ENCODE measurements around the gene LUC7L.
"Not testable (repeated sequence)": the region's sequence is repeated elsewhere in the genome, so short reads cannot be mapped to it uniquely, and the experiment has no call there.

Gene LUC7L

DNA sequence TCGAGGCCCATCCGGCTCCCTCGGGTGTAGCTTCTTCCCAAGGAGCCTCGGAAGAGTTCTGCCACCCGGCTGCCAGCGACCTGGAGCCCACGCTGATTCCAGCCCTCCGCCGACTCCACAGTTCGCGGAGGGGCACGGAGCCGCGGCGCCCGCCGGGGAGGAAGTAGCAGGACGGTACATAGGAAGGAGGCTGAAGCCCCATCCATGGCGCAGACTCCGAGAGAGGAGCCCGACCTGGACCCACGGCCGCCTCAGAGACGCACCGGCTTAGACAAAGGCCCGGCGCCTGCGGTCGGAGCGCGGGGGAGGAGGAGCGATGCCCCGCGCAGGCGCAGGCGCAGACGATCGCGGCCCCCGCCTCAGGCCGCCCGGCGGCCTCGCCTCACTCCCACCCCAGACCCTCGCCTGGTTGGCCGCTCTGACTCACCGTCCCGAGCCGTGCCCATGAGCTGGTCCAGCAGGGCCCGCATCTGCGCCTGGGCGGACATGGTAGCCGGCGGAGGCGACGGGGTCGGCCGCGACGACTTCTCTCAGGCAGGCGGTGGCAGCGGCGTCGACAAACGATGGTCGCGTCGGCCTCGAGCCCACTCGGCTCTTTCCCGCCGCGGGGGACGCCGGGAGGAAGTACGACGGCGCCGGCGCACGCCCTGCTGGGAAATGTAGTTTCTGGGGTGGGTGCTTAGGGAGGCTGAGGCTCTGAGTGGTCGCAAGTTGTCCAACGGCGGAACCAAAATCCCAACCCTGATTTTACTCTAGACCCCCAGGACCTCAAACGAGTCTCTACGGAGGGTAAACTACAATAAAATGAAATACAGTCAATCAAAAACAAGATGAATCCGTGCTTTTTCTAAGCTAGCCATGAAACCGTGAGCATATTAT is at the start of gene LUC7L:
Gene LUC7L (minus strand): TSS at position 598 of the 879 bp plus-strand sequence. CDS start 110 bp downstream, at position 488.
- H3K4me1 Mint-ChIP-seq = peaks cover 36% of the 10 kb centered on the region
- H3K27me3 Mint-ChIP-seq = no peaks in the 10 kb centered on the region
- H3K36me3 Mint-ChIP-seq = peaks cover 4% of the 10 kb centered on the region
- peak within 1 kb of the TSS; percentile 92 for H3K27ac Mint-ChIP-seq
- no peaks in the 10 kb centered on the region for H3K9me3 Mint-ChIP-seq
- H3K4me3 Mint-ChIP-seq = peak within 1 kb of the TSS; percentile 91

DNA sequence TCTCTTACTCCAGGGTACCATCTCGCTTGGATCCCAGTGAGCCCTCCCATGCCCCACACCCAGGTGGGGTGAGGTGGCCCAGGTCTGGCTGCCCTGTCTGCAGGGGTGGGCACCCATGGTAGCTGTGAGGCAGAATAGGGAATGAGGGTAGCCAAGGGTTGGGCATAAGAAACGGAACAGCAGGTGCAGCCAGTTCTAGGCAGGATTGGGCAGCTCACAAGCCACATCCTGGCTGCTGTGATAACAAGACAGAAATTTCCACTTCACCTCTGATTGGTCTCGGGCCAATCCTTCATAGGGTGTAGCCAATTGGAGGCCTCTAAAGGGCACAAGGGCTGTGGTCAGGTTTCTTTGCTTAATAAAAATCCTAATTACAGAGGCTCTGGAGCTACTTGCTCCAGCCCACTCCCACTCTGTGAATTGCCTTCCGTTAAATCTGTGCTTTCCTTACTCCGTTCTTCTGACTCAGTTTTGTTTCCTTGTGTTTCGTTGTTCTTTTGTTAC is 49.7 kb upstream of the LUC7L start:
- Mint-ChIP-seq H3K4me3 (peak overlapping the region; percentile 19), H3K9me3 (no peaks in the 10 kb centered on the region), H3K27ac (peak overlapping the region; percentile 3), H3K4me1 (peaks cover 5% of the 10 kb centered on the region), H3K36me3 (no peaks in the 10 kb centered on the region), H3K27me3 (peaks cover 9% of the 10 kb centered on the region)

GRCh38 chr16:276426-277077 is 47.3 kb upstream of the LUC7L start:
- Mint-ChIP-seq H3K27me3 (peaks cover 9% of the 10 kb centered on the region), H3K4me1 (peaks cover 5% of the 10 kb centered on the region), H3K36me3 (no peaks in the 10 kb centered on the region), H3K27ac (no peak overlapping the region), H3K9me3 (no peaks in the 10 kb centered on the region), H3K4me3 (peak overlapping the region; percentile 66)

DNA sequence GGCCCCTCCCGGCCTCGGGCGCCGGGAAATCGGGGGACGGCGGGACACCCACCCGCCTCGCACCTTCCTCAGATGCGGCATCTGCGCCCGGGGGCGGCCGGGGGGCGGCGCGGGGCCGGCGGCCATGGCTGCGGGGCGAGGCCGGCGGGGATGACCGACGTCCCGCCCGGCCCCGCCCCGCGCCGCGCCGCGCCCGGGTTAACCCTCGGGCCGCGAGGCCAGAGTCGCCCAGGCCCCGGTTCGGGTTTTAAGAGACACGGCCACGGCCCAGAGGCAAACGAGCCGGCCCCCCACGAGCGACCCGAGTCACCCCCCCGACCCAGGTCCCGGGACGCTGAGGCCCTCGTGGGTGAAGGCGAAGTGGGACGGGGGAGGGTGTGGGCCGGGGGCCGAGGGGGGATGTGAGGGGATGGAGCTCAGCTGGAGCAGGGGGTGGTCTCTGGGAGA is 46.6 kb upstream of the LUC7L start, which contains the start of gene RGS11:
Gene RGS11 (minus strand): TSS at position 159 of the 447 bp plus-strand sequence. CDS start 33 bp downstream, at position 126.
- H3K27me3 Mint-ChIP-seq = peaks cover 9% of the 10 kb centered on the region
- H3K36me3 Mint-ChIP-seq = no peaks in the 10 kb centered on the region
- H3K9me3 Mint-ChIP-seq = no peaks in the 10 kb centered on the region
- no peak within 1 kb of the TSS for H3K27ac Mint-ChIP-seq
- H3K4me1 Mint-ChIP-seq = peaks cover 5% of the 10 kb centered on the region
- peak within 1 kb of the TSS; percentile 66 for H3K4me3 Mint-ChIP-seq

GRCh38 chr16:275041-275641 is 45.9 kb upstream of the LUC7L start:
- Mint-ChIP-seq H3K27me3 (peaks cover 9% of the 10 kb centered on the region), H3K9me3 (no peaks in the 10 kb centered on the region), H3K36me3 (no peaks in the 10 kb centered on the region), H3K4me1 (peaks cover 5% of the 10 kb centered on the region), H3K4me3 (peak overlapping the region; percentile 51), H3K27ac (no peak overlapping the region)

DNA sequence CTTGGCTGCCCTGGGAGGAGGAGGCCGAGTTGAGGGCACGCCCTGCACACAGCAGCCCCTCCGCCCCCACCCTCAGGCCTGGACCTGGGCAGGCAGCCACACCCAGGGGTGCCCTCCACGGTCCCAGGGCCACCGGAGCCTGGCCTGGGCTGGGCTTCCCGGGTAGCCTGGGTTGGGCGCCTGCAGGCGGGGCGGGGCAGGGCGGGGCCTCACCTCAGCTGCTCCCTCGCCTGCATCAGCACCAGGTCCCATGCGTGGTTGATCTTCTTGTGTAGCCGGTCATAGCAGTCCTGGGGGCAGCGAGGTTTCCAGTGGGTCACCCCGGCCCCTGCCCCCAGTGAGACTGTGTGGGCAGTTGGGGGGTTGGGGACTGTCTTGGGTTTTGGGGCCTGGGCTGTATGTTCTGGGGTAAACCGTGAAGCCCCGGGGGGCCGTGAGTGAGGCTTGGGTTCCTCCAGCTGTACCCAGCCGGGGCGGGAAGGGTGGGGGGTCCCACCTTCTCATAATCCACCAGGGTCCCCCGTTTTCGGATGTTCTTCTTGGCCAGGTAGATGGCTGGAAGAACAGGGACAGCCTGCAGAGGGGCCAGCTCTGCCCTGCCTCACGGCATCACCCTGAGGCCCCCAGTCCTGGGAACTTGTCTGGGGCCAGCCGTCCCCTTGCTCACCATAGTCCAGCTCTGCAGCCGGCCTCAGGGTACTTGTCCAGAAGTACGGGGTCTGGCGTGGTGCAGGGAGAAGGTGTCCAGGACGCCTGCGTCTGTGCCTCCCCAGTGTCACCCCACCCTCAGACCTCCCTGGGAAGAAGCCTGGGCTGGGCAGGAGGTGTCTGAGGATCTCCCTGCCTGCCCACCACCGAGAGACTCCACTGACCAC is 44.5 kb upstream of the LUC7L start:
- Mint-ChIP-seq H3K9me3 (no peaks in the 10 kb centered on the region), H3K4me3 (no peak overlapping the region), H3K27me3 (peaks cover 6% of the 10 kb centered on the region), H3K36me3 (no peaks in the 10 kb centered on the region), H3K27ac (no peak overlapping the region), H3K4me1 (no peaks in the 10 kb centered on the region)

GRCh38 chr16:272633-273546 is 43.6 kb upstream of the LUC7L start:
- H3K9me3 Mint-ChIP-seq = no peaks in the 10 kb centered on the region
- no peak overlapping the region for H3K4me3 Mint-ChIP-seq
- no peaks in the 10 kb centered on the region for H3K36me3 Mint-ChIP-seq
- H3K27ac Mint-ChIP-seq = peak overlapping the region; percentile 17
- no peaks in the 10 kb centered on the region for H3K4me1 Mint-ChIP-seq
- peaks cover 6% of the 10 kb centered on the region for H3K27me3 Mint-ChIP-seq

- Mint-ChIP-seq H3K27me3 (no peaks in the 10 kb centered on the region), H3K4me3 (no peak overlapping the region), H3K27ac (no peak overlapping the region), H3K4me1 (no peaks in the 10 kb centered on the region), H3K9me3 (no peaks in the 10 kb centered on the region), H3K36me3 (no peaks in the 10 kb centered on the region)
Measured at GRCh38 chr16:270381-271255, 41.4 kb upstream of the LUC7L start.

GRCh38 chr16:269061-269796 is 40.0 kb upstream of the LUC7L start:
- no peaks in the 10 kb centered on the region for H3K9me3 Mint-ChIP-seq

DNA sequence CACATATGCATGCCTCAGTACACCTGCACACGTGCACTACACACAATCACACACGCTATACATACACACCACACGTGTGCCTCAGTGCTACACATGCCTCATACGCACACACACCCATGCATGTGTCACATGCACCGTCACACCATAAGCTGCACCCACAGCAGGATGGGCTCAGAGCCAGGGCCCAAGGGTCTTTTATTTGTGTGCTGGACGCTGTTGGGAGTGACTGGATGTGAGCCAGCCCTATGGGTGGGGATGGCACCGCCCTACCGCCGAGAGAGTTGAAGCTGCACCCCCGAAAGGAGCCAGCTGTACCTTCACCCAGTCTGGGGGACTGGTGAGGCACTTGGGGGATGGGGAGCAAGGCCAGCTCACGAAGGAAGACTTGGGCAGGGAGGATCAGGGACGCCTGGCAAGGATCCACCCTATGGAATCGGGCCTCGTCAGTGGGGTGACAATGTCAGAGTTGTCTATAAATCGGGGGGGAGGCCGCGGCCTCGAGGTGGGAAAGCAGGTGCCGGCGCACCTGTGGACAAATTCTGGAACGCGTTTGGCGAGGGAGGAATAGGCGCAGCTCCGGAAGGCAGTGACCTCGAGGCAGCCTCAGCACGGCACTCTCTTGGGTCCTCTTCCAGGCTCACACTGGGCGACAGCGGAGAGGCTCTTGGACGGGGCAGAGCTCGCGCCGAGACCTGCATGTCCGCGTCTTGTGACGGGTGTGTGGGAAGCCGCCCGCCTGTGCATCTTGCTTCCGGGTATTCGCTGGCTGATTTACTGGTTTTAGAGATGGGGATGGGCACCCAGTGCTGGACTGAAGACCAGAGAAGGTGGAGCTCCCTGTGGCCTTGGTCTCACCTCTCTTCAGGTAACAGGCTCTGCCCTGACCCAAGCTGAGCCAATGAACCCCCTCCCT is 39.1 kb upstream of the LUC7L start:
- no peak overlapping the region for H3K27ac Mint-ChIP-seq
- no peaks in the 10 kb centered on the region for H3K4me1 Mint-ChIP-seq
- no peaks in the 10 kb centered on the region for H3K36me3 Mint-ChIP-seq
- no peak overlapping the region for H3K4me3 Mint-ChIP-seq
- no peaks in the 10 kb centered on the region for H3K27me3 Mint-ChIP-seq
- no peaks in the 10 kb centered on the region for H3K9me3 Mint-ChIP-seq

More at GRCh38 chr16:269061-269796, 40.0 kb upstream of the LUC7L start:
- Mint-ChIP-seq H3K4me1 (no peaks in the 10 kb centered on the region), H3K27me3 (no peaks in the 10 kb centered on the region), H3K36me3 (no peaks in the 10 kb centered on the region), H3K27ac (no peak overlapping the region), H3K4me3 (no peak overlapping the region)

DNA sequence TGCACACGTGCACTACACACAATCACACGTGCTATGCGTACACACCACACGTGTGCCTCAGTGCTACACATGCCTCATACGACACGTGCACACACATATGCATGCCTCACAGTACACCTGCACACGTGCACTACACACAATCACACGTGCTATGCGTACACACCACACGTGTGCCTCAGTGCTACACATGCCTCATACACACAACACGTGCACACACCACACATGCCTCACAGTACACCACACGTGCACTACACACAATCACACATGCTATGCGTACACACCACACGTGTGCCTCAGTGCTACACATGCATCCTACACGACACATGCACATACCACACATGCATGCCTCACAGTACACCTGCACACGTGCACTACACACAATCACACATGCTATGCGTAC is 38.3 kb upstream of the LUC7L start:
- not testable (repeated sequence) for H3K4me1 Mint-ChIP-seq, H3K4me3 Mint-ChIP-seq, H3K9me3 Mint-ChIP-seq, H3K27ac Mint-ChIP-seq, H3K36me3 Mint-ChIP-seq, H3K27me3 Mint-ChIP-seq
